Stimulated activated CD8-positive, alpha-beta memory T cell treated with anti-CD3 and anti-CD28 coated beads, Interleukin-12 subunit alpha, Interleukin-12 subunit beta, amount 100 ng/mL, for 1 hour (primary cell): ENCODE data around the gene ELK4.
A peak's percentile ranks its signal among the peaks of the same experiment; 100 is the strongest.
"Not testable (repeated sequence)": the region's sequence is repeated elsewhere in the genome, so short reads cannot be mapped to it uniquely, and the experiment has no call there.

Source experiments
- DNase-seq: peaks from one replicate; pipeline ENCODE4 v3.0.0-alpha.2; 2020; ENCODE audit warnings: low read depth

The ELK4 gene

DNA sequence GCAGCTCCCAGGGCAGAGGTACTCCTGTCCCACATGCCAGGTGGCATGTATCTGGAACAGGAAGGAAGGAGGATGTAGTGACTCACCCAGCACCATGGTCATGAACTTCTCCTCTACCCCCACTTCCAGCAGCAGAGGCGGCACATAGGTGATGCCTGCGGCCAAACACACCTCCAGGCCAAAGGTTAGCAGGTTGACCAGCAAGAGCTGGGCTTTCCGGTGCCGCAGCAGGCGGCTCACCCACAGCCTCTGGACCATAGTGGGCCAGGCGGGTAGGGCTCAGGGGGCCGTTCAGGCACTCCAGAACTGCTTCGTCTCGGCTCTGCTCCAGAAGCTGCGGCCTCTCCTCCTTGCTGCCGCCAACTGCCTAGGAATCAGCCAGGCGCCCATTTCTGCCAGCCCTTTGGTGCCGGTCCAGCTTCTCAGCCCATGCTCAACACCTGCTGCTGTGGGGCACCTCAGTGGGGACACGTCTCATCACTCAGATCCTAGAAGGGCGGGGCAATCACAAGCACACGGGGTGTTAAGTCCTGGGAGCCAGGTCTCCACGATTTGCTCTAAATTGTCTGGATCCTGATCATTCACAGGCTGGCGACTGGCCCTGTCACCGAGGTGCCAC is 32.7 kb upstream of the ELK4 start:
- no peak for DNase-seq

DNA sequence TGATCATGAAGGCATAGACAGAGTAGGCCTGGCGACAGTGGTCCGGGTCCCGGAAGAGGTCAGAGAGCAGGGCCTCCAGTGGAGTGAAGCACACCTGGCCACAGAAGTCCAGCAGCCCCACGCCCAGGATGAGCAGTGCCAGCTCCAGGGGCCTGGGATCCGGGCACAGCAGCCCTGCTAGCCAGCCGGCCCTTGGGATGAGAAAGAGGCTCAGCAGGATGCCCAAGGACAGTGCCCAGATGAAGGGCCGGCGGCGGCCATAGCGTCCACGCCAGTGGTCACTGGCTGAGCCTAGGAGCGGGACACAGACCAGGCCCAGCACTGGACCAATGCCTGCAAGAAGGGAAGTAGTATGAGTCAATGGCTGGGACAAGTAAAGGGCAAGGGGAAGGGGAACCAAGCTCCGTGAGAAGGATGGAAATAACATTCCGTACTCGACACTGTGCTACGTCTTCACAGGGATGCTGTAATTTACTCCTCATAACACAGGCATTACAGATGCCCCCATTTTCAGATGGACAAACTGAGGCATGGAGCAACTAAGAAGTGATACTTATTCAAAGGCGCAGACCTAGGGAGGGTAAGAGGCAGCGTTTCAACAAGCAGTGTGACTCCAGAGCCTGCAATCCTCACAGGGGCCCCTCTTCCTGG is 31.6 kb upstream of the ELK4 start:
- no peak for DNase-seq

DNA sequence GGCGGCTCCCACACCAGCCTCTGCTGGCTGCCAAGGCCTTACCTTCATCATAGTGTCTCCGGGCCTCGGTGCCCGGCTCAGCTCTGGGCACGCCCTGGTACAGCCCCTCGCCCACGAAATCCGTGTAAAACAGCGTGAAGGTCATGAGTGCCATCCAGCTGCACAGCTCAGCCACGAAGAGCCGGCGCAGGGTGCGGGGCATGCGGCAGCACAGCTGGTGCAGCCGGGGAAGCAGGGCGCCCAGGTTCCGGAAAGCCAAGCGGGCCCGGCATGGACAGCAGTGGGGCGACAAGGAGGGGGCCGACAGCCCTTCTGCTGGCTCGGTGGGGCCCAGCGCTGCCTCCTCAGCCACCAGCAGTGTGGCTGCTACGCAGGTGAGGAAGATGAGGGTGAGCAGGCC is 31.0 kb upstream of the ELK4 start:
- DNase-seq = no peak

- no peak for DNase-seq
Measured at GRCh38 chr1:205662135-205662738, 30.4 kb upstream of the ELK4 start.

- no peak for DNase-seq
Measured at GRCh38 chr1:205661429-205662134, 29.8 kb upstream of the ELK4 start.

- no peak for DNase-seq
Measured at GRCh38 chr1:205660361-205660760, 28.6 kb upstream of the ELK4 start.

GRCh38 chr1:205658943-205659581 is 27.3 kb upstream of the ELK4 start:
- DNase-seq = peak; percentile 55

DNA sequence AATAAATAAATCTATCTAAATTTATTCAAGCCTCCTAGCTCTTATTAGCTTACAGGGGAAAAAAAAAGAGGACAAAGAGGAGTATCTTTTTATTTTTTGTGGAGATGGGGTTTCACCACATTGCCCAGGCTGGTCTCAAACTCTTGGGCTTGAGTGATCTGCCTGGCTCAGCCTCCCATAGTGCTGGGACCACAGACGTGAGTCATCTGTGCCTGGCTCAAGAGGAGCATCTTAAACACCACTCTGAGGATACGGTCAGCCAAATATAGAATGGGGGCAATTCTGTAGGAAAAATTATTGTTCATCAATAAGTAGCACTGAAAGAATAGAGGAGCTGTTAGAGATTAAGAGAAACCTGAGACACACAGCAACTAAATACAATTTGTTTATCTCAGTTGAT is 24.4 kb upstream of the ELK4 start:
- no peak for DNase-seq

DNA sequence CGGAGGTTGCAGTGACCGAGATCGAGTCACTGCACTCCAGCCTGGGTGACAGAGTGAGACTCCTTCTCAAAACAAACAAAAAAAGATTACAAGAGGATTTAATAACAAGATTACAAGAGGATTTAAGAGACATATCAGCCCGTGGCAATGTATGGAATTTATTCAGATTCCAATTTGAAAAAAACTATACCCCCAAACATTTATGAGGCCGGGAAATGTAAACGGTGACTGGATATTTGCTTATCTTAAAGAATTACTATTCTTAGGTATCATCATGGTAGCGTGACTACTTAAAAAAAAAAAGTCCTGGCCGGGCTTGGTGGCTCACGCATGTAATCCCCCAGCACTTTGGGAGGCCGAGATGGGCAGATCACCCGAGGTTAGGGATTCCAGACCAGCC is 21.2 kb upstream of the ELK4 start:
- no peak for DNase-seq

- DNase-seq = no peak
Measured at GRCh38 chr1:205650241-205650640, 18.4 kb upstream of the ELK4 start.

DNA sequence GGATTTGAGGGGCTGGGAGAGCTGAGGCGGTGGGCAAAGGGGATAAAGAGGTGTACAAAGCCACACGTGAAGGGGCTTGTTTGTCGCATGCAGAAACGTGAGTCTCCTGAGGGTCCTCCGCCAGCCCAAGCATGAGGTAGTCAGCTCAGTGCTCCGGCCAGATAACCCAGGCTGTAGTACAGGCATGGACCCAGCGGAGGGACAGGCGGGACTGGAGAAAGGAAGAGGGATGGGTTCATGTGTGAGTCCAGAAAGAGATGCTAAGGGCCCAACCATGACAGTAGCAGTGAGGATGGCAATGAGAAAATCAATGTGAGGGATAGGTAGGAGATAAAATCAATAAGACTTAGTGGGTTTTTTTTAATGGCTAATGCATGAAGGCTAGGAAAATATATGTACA is 13.7 kb upstream of the ELK4 start:
- DNase-seq = no peak

DNA sequence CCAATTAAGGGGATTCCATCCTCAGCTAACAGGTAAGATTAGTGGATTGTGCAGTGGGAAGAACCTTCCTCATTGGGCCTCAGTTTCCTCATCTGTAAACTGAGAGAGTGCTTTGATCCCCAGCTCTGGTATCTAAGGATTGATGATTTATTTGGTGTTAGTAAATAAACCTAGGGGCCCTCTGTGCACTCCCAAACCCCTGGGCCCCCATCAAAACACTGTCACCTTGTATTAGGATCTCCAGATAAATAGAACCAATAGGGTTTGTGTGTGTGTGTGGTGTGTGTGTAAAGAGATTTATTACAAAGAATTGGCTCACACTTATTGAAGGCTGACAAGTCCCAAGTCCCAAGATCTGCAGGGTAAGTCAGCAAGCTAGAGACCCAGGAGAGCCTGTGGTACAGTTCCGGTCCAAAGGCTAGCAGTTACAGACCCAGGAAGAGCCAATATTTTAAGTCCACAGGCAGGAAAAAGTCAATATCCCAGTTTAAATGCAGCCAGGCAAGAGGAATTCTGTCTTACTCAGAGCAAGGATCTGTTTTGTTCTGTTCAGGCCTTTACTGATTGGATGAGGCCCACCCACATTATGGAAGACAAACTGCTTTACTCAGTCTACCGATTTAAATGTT is 11.0 kb upstream of the ELK4 start:
- DNase-seq = no peak

GRCh38 chr1:205639567-205639966 is 7.8 kb upstream of the ELK4 start:
- DNase-seq = no peak

GRCh38 chr1:205637854-205638468 is 6.2 kb upstream of the ELK4 start:
- DNase-seq = no peak

DNA sequence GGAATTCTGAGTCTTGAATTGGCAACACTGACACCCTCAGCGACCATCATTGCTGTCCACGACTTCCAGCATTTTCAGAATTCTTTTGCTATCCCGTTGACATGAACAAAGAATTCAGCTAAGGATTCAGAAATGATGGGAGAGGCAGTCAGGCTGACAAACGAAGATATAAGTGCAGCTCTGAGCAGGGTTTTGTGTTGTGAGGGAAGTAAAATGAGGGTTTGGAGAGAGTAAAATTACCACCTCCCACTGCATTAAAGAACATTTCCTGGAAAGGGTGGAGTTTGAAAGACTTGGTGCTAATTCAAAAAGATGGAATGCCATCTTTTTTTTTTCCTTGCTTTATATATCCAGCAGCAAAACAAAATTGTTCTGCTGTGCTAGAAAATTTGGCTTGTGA is 4.9 kb upstream of the ELK4 start:
- no peak for DNase-seq

- DNase-seq = not testable (repeated sequence)
Measured at GRCh38 chr1:205636138-205636530, 4.3 kb upstream of the ELK4 start.

DNA sequence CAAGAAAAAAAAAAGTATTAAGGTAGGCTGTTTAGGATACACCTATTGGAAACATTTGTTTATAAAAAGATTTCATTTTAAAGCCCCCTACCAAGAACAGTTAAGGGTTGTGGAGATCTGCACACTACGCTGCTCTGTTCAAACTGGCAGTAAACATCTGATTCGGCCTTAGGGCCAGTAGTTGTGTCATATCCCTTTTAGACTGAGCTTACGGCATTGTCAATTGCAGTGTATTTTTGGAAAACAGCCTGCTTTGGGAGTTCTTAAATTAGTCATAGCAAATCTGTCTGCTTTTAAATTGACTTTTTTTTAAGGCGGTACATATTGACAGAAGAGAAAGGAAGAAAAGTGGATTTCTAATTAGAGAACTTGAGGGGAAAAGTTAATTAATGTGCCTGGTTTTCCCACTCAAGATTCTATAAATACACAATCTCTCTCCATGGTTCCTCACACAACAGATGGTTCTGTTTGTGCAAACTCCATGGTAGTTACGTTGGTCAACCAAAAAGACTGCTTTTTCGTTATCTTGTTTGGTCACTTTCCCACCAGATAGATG is 1.7 kb upstream of the ELK4 start:
- no peak for DNase-seq

DNA sequence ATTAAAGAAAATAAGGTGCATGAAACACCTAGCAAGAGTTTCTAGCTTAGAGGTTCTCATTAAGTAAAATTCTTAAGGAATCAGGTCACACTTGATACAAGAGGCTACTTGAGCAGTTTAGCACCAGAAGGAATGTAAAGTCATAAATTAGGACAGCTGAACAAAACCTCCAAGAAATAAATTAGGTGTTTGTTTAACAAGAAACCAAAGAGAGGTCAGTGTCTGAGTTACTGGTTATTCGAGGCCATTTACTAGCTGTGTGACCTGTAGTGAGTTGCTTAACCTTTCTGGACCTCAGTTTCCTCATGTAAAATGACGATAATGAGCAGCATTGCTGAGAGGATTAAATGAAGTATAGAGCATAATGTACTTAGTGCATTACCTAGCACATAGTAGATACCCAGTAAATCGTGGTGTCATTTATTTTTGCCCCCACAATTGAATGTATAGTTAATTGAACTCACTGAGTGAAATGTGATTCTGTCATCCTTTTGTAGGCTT is 908 bp upstream of the ELK4 start:
- no peak for DNase-seq

- DNase-seq = peak; percentile 69
Measured at GRCh38 chr1:205631010-205631767, 622 bp downstream of the ELK4 start.

GRCh38 chr1:205630651-205631009 is 1.2 kb downstream of the ELK4 start:
- no peak for DNase-seq

DNA sequence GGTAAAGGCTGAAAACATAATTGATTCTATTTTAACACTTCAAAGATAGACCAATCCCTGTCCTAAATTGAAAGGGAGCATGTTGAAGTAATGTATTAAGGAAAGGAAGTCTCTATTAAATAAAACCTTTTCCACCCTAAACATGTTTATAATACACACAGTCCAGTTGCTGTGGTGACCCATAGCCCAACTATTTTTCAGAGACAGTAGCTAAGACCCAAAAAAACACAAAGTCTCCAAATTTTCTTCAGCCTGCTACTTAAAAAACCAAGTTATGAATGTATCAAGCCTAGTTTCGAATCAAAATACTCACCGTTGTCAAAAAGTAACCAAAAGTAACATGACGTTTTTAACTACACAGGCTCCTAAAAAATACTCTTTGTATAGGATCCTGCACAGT is 1.6 kb downstream of the ELK4 start:
- no peak for DNase-seq
